HG03066 (cell line): ENCODE measurements around the gene FOXP1.

ENCODE experiments used
- ATAC-seq: cut with Tn5 transposase; IDR thresholded peaks from one replicate; pipeline ENCODE4 v1.9.1; 2021; ENCODE audit warnings: low read depth; ENCODE audit not compliant: unreplicated experiment

FOXP1 gene

DNA sequence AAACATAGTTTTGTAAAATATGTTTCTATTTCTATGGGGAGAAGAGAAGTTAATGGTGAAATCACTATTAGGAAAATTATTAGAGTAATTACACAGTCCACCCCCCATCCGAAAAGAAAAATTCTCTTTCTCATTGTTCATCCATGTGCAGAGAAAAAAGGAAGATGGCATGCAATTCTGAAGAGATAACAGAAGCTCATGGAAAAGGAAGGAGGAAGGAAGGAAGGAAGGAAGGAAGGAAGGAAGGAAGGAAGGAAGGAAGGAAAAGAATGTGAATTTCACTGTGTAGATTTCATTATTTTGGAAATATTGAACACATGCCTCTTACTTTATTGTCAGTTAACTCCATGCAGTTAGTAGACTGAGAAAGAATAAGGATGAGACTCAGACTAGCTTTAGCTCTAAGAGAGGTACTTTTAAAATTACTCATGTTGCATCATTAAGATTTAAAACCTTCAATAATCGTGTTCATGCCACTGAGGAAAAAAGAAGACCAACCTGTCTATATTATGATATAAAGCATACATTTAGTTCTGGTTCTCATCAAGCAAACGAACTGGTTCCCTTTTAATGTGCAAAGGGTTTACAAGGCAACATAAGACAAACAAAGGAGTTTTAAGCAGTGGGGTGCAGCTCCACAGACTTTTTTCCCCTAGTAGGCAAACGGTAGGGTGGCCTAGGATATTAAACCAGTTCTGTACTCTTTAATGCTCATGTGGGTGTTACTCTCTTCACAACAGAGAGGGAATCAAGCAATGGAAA is 379.6 kb downstream of the FOXP1 start:
- no peak for ATAC-seq

- no peak for ATAC-seq
Measured at GRCh38 chr3:71202848-71203533, 380.5 kb downstream of the FOXP1 start.

- ATAC-seq, result no peak
Measured at GRCh38 chr3:71201939-71202338, 381.6 kb downstream of the FOXP1 start.

GRCh38 chr3:71197841-71198565 is 385.5 kb downstream of the FOXP1 start:
- no peak for ATAC-seq

DNA sequence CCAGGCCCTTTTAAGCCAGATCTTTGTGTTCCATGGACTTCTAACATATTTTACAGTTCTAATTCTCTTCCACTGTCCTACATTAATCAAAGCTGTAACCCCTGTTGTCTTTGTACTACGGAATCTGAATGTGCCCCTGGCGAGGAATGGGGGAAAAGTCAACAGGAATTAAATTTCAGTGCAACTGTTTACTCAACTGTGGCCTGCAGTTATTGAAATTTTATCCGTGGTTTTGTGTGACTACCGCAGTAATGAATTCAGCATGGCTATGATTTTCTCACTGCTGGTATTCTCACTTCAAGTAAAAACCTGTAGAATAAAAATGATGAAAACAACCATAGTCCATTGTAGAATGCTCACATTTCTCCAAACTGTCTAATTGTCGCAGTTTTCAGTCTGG is 388.0 kb downstream of the FOXP1 start:
- ATAC-seq, result no peak

DNA sequence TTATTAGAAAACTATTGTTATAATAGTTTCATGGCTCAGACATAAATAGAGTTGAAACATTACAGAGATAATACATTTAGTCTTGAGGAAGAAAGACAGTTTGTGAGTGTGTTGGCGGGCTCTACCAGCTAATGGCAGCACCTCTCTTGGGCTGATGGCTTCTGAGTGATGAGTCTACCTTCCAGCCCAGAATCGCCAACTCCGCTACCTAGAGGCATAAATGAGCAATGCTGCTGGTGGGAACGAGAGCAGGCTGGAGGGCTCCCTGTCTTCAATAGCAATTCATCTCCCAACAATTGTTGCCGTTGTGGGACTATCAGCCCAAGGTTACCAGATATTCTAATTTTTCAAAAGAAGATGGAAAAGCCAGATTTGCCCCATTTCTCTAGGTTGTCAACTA is 388.7 kb downstream of the FOXP1 start:
- no peak for ATAC-seq

DNA sequence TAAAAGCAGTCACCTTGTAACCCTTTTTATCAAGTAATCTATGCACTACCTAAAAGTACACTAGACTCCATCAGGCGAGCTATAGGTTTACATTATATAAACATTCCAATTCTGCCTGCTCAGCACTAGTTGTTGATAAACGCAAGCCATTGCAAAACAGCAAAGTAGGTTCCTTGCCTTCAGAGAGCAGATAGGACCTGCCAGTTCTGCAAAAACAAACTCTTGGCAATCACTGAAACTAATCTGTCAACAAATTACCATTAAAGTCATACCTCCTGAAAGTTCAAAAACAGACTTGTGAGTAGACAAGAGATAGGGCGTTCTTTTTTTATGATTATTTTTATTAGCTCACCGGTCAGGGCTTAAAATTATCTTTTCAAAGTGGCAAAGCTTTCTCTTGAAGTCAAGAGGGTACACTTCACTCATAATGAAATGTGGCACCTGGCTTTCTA is 392.5 kb downstream of the FOXP1 start:
- ATAC-seq, result no peak

DNA sequence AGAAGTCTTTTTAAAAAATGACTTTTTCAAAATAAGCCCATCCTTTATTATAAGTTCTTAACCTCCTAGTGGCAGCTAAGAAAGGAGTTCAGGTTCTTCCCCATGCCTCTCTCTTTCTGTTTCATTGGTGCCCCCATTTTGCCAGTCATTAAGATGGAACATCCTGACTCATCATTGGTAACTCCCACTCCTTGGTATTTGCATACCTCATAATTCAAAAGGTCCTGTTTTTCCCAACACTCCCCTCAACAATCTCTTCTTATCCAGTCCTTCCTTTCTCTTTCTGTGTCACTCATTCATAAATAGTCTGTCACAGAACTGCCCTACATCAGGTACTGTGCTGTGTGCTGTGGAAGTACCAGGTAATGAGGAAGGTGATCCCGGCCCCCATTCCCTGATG is 394.0 kb downstream of the FOXP1 start:
- ATAC-seq, result no peak

DNA sequence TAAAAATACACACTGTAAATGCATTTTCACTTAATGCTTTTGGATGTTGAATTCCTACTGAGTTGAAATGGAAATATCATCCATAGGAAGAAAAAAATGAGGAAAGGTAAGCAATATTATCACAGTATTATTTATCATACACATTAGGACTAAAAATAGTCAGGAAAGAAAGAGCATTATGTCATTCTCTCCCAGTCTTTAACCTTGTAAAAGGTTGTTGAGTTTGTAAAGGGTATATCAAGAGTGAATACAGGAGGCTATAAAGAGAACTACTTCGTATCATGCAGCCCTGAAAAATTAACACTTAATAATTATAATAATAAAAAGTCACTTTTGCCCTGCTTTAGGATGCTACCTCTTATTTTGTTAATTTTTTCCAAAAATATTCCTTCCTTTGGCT is 395.8 kb downstream of the FOXP1 start:
- ATAC-seq, result no peak

- no peak for ATAC-seq
Measured at GRCh38 chr3:71186801-71187200, 396.7 kb downstream of the FOXP1 start.

DNA sequence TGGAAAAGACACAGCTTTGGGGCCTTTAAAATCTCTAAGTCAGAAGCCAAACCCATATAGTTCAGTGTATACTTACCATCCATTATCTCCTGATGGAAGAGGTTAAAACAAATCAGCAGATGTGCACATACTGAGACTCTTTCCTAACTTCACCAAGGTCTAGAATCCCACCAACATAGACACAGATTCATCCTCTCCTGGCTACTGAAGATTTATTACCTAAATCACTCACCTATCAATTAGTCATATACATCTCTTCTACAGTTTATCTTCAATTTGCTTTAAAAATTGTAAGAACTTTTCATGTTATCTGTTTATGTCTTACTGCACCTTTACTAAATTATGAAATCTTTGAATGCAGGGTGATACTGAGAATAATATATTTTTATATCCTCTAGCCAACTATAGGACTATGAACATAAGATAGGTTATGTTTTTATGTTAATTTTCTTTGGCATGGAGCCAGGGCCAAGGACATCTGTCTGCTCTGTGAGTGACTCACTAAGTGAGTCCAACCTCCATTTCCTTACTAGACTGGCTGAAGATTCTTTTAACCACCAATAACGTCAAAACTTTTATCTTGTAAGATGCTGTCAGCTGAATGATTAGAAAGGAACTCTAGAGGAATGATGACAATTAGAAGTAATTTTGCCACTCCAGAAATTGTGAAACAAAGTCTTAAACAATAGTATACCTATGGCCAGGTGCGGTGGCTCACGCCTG is 397.6 kb downstream of the FOXP1 start:
- ATAC-seq, result no peak

- no peak for ATAC-seq
Measured at GRCh38 chr3:71184252-71184651, 399.3 kb downstream of the FOXP1 start.

- ATAC-seq, result no peak
Measured at GRCh38 chr3:71183549-71183948, 400.0 kb downstream of the FOXP1 start.

GRCh38 chr3:71180524-71180923 is 403.0 kb downstream of the FOXP1 start:
- ATAC-seq, result no peak

DNA sequence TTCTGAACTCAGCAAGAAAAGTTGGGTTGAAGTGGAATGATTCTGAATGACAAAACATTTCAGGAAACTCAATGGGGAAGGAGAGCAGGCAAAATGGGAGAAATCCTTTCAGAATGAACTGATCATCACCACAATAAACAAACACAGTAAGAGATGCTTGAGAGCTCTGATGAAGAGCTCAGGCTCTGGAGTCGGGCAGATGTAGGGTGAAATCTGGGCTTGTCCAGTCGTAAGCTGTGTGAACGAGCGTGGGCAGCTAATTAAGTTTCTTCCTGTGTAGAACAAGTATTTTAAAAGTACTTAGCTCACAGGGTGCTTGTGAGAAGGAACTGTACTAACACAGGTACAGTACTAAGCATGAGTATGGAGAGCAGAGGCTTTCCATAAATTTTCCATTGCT is 406.2 kb downstream of the FOXP1 start:
- ATAC-seq, result no peak

DNA sequence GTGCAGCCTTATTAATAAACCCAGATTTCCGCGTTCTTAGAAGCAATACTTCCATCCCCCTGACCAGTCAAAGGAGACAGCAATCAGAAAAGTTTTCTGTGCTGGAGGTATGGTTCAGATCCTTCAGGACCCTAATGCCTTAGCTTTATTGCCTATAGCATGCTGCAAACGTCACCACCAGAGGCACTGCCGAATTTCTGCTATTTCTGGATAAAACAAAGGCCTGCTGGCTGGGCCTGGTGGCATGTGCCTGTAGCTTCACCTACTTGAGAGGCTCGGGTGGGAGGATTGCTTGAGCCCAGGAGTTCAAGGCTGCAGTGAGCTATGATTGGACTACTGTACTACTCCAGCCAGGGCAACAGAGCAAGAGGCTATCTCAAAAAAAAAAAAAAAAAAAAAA is 407.2 kb downstream of the FOXP1 start:
- ATAC-seq, result no peak

- ATAC-seq, result no peak
Measured at GRCh38 chr3:71175691-71176365, 407.7 kb downstream of the FOXP1 start.

DNA sequence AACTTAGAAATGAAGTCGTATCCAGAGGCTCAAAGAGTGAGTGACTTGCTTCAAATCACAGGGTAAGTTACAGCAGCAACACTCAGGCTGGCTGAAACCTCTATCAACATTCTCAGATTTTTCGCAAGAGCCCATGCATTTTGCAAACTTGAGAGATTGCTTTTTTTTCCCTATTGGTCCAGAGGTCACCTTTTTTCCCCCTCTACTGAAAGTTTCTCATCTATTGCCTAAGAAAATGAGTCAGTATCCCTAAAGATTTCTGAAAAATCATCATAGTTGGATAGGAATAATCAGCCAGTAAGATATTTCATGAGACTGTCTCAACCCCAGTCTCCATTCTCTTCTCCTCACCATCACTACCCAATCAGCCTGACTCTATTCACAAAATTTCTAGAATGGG is 410.6 kb downstream of the FOXP1 start:
- no peak for ATAC-seq

- no peak for ATAC-seq
Measured at GRCh38 chr3:71172189-71172588, 411.3 kb downstream of the FOXP1 start.

GRCh38 chr3:71171247-71171646 is 412.3 kb downstream of the FOXP1 start:
- ATAC-seq, result no peak
